GM19193 (cell line): ENCODE data around the gene CNPPD1.

Experiments
- POLR2A ChIP-seq: IDR thresholded peaks from 4 replicates; pipeline ENCODE4 v1.6.1; 2011; ENCODE audit not compliant: insufficient read depth, insufficient read length; ENCODE audit errors: extremely low read depth

Gene CNPPD1

DNA sequence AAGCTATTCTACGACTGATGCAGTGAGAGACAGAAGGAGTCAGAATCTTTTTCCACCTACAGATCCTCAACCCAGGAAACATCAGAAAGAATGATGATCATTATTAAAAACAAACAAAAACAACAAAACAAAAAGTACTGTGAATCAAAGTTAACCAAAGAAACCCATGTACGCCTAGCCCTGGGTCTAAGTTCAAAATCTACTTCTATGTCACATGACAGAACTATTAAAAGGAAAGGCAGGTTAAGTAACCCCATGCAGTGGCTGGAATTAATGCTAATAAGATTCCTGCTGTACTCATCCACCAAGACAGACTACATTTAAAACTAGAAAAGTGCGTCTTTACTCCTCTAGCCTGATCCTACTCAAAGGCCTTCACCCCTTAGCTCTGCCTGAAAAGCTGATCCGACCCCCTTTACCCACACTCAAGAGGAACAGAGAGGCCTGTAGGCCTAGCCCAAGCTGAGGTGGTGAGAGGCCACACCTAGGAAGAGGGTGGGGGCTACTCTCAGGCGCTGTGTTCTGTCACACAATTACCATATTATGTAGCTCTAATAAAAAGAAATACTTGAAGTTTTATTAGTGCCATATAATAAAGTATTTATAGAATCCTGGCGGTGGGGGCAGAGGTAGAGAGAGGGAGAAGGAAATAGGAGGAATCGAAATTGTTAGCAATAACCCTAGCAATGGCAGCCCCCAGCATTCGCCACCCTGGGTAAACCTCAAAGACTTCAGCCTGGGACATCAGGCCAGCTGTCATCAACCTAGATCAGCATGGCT lies 53.2 kb downstream of the CNPPD1 start:
- no peak for TF ChIP-seq POLR2A

DNA sequence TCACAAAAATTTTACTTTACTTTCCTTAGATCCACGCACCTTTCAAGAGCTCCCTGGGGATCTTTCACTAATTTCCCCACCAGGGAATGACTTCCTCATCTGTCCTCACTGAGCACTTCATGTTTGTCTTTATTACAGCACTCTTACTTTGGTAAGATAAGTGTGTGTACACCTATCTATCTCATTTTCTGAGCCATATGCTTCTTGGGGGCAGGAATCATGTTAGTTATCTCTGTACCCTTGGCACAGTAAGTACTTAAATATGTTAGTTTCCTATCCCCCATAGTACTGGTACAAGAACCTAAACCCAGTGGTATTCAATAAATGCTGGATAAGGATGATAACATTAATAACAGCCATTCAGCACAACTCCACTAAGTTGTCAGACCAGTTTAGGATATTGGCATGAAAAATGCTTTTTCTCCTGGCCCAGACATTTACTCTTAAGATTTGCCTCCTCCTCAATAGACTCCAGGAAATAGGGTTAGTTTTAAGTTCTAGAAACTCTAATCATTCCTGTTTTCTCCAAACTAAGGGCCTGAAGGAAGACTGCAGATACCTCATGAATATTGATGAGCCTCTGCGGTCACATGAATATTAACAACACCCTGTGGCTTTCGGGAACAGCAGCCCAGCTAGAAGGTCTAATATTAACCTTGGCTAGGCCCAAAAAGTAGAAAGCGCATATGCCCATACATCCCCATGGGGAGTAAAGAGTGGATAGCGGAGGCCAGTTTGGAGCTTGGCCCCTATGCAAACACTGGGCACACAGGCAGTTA lies 54.3 kb downstream of the CNPPD1 start:
- TF ChIP-seq POLR2A = no peak
